Stomach (tissue), 4 donors: ENCODE results near the gene TNPO2.

Source experiments
- EP300 ChIP-seq: sonication (generic); formaldehyde crosslinking; IDR thresholded peaks from one replicate; pipeline ENCODE4 v1.6.1; 2017; ENCODE audit warnings: antibody characterized with exemption
- POLR2A ChIP-seq, 4 donors: fragments of 450-650 bp; IDR thresholded peaks; one replicate each; pipeline ENCODE4 v1.6.1; 2016; ENCODE audit warnings: antibody characterized with exemption in 4 of 4, control low read depth in 2 of 4, mild to moderate bottlenecking in 1 of 4, moderate library complexity in 1 of 4
- POLR2AphosphoS5 ChIP-seq, 3 donors: sonication (generic); formaldehyde crosslinking; IDR thresholded peaks; one replicate each; pipeline ENCODE4 v1.6.1; 2016; ENCODE audit warnings: antibody characterized with exemption in 3 of 3
- TF ChIP-seq, protein P1 (sequence below), 7 experiments: fragments of 450-650 bp in 4 of 7; fragments of 200-600 bp in 3 of 7; sonication (generic) in 3 of 7; IDR thresholded peaks; one replicate each; pipeline ENCODE4 v1.5.1; 2016 to 2019; ENCODE audit warnings: antibody characterized with exemption in 7 of 7, control low read depth in 2 of 7, mild to moderate bottlenecking in 1 of 7

DNA sequence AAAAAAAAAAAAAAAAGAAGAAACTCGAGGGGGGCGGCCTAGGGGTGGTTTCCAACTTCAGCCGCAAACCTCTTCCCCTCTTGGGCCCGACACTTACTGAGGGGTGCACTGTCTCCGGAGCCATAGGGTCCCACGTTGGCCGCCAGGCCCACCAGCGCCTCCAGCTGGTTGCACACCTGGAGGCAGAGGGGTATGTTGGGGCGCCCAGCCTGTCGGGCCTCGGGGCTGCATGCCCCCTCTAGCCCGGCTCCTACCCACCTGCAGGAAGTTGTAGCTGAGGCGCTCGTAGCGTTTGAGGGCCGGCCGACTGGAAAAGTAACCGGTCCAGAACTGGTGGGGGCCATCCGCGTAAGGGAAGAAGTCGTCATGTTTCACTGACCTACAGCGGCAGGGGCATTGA lies 65.8 kb downstream of the TNPO2 start:
- TF ChIP-seq, protein P1, sequence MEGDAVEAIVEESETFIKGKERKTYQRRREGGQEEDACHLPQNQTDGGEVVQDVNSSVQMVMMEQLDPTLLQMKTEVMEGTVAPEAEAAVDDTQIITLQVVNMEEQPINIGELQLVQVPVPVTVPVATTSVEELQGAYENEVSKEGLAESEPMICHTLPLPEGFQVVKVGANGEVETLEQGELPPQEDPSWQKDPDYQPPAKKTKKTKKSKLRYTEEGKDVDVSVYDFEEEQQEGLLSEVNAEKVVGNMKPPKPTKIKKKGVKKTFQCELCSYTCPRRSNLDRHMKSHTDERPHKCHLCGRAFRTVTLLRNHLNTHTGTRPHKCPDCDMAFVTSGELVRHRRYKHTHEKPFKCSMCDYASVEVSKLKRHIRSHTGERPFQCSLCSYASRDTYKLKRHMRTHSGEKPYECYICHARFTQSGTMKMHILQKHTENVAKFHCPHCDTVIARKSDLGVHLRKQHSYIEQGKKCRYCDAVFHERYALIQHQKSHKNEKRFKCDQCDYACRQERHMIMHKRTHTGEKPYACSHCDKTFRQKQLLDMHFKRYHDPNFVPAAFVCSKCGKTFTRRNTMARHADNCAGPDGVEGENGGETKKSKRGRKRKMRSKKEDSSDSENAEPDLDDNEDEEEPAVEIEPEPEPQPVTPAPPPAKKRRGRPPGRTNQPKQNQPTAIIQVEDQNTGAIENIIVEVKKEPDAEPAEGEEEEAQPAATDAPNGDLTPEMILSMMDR (IDR thresholded peaks at IDR 0.05), result no peak
- TF ChIP-seq EP300 (no peak), POLR2A (IDR thresholded peaks at IDR 0.05) (no peak), POLR2AphosphoS5 (IDR thresholded peaks at IDR 0.05) (no peak)
